ENCODE data around the gene SEMA5A. TPM values are rescaled to one million over a fixed set of nuclear protein-coding genes. Genes with fewer than 3 reads are reported as not detected.

SEMA5A gene
- polyA plus RNA-seq, 1 donor (not counting 4 experiments of a cell fraction or from before 2014, with no cell fraction given): 0.16 TPM

DNA sequence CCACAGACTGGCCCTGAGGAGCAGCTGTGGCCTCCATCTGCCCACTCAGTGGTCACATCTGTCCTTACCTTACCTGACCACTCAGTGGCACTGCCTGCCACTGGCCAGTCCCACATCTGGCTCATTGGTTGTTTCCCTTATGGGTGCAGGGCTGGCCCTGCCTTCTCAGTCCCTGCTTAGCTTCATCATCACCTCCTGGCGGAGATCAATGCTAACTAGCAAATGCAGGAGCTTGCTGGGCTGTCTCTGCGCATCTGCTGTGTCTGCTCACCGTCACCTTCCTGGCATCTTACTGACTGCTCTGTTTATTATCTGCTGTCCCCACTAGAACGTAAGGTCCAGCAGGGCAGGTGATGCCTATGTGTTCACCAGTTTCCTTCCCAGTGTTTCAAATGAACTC is 356.9 kb downstream of the SEMA5A start:
- Histone ChIP-seq H3K79me2 (ENCODE audit: control insufficient read depth, insufficient read depth, low read length) (no peaks in the 10 kb centered on the region), H3K27ac (ENCODE audit: control insufficient read depth, insufficient read depth, low read length) (no peak overlapping the region), H3K9ac (ENCODE audit: control insufficient read depth, extremely low read depth, insufficient read depth, low read length) (no peak overlapping the region), H3K27me3 (ENCODE audit: control insufficient read depth, extremely low read depth, insufficient read depth, low read length) (no peaks in the 10 kb centered on the region), H2AFZ (ENCODE audit: control insufficient read depth, low read length) (no peak overlapping the region), H3K9me3 (ENCODE audit: control insufficient read depth, low read depth, low read length) (no peaks in the 10 kb centered on the region), H3K4me3 (ENCODE audit: control insufficient read depth in 2 of 3, extremely low read depth in 1 of 3, insufficient read depth in 2 of 3, low read depth in 1 of 3, low read length in 3 of 3) (no peak overlapping the region), H3K4me1 (ENCODE audit: control insufficient read depth, extremely low read depth, insufficient read depth, low read length) (peaks cover 5% of the 10 kb centered on the region), H3K9me1 (ENCODE audit: control insufficient read depth, extremely low read depth, insufficient read depth, low read length) (no peaks in the 10 kb centered on the region), H4K20me1 (ENCODE audit: control insufficient read depth, extremely low read depth, insufficient read depth, low read length) (no peaks in the 10 kb centered on the region), H3K4me2 (ENCODE audit: control insufficient read depth, extremely low read depth, insufficient read depth, low read depth, low read length) (no peak overlapping the region), H3K36me3 (ENCODE audit: control insufficient read depth in 2 of 2, extremely low read depth in 1 of 2, insufficient read depth in 2 of 2, low read length in 2 of 2) (no peaks in the 10 kb centered on the region)
- DNase-seq (ENCODE audit: low read depth, low spot score): no peak
- dilution Hi-C loops (cut with MboI; ENCODE audit: extremely low pct_ligation_motif_present, low sequenced_read_pairs): no loop called here
- FAIRE-seq: no peak
- TF ChIP-seq EZH2 (IDR thresholded peaks at IDR 0.05; ENCODE audit: low read length): no peak
- TF ChIP-seq, protein P1, sequence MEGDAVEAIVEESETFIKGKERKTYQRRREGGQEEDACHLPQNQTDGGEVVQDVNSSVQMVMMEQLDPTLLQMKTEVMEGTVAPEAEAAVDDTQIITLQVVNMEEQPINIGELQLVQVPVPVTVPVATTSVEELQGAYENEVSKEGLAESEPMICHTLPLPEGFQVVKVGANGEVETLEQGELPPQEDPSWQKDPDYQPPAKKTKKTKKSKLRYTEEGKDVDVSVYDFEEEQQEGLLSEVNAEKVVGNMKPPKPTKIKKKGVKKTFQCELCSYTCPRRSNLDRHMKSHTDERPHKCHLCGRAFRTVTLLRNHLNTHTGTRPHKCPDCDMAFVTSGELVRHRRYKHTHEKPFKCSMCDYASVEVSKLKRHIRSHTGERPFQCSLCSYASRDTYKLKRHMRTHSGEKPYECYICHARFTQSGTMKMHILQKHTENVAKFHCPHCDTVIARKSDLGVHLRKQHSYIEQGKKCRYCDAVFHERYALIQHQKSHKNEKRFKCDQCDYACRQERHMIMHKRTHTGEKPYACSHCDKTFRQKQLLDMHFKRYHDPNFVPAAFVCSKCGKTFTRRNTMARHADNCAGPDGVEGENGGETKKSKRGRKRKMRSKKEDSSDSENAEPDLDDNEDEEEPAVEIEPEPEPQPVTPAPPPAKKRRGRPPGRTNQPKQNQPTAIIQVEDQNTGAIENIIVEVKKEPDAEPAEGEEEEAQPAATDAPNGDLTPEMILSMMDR (optimal IDR thresholded peaks at IDR 0.05 in 1 of 3, IDR thresholded peaks at IDR 0.05 in 1 of 3, conservative IDR thresholded peaks at IDR 0.05 in 1 of 3; ENCODE audit: extremely low read depth in 1 of 3, insufficient read depth in 2 of 3, low read length in 3 of 3): no peak

DNA sequence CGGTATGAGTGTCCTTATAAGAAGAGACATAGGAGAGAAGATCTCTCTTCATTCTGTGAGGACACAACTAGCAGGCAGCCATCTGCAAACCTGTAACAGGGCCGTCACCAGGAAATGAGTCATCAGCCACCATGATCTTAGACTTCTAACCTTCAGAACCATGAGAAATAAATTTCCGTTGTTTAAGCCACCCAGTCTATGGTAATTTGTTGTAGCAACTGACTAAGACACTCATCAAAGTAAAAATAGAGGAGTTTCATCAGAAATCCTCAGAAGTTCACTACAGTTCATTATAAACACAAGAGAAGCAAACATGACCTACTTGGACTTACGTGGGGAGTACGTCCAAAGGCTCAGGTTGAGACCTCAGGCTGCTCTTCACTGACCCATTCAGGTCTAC is 357.7 kb downstream of the SEMA5A start:
- dilution Hi-C loops (cut with MboI; ENCODE audit: extremely low pct_ligation_motif_present, low sequenced_read_pairs): no loop called here
- peak overlapping the region; percentile 17 for H3K4me2 ChIP-seq (ENCODE audit: control insufficient read depth, extremely low read depth, insufficient read depth, low read depth, low read length)

More for the DNA sequence above, 357.7 kb downstream of the SEMA5A start:
- Histone ChIP-seq H3K79me2 (ENCODE audit: control insufficient read depth, insufficient read depth, low read length) (no peaks in the 10 kb centered on the region), H2AFZ (ENCODE audit: control insufficient read depth, low read length) (peak overlapping the region; percentile 17), H3K36me3 (ENCODE audit: control insufficient read depth in 2 of 2, extremely low read depth in 1 of 2, insufficient read depth in 2 of 2, low read length in 2 of 2) (no peaks in the 10 kb centered on the region), H3K27me3 (ENCODE audit: control insufficient read depth, extremely low read depth, insufficient read depth, low read length) (no peaks in the 10 kb centered on the region), H4K20me1 (ENCODE audit: control insufficient read depth, extremely low read depth, insufficient read depth, low read length) (no peaks in the 10 kb centered on the region), H3K4me1 (ENCODE audit: control insufficient read depth, extremely low read depth, insufficient read depth, low read length) (peaks cover 5% of the 10 kb centered on the region), H3K9me3 (ENCODE audit: control insufficient read depth, low read depth, low read length) (no peaks in the 10 kb centered on the region), H3K4me3 (ENCODE audit: control insufficient read depth in 2 of 3, extremely low read depth in 1 of 3, insufficient read depth in 2 of 3, low read depth in 1 of 3, low read length in 3 of 3) (no peak overlapping the region), H3K27ac (ENCODE audit: control insufficient read depth, insufficient read depth, low read length) (no peak overlapping the region), H3K9me1 (ENCODE audit: control insufficient read depth, extremely low read depth, insufficient read depth, low read length) (no peaks in the 10 kb centered on the region), H3K9ac (ENCODE audit: control insufficient read depth, extremely low read depth, insufficient read depth, low read length) (no peak overlapping the region)
- DNase-seq (ENCODE audit: low read depth, low spot score) (no peak), FAIRE-seq (peak; percentile 13)
- TF ChIP-seq, protein P1 (optimal IDR thresholded peaks at IDR 0.05 in 1 of 3, IDR thresholded peaks at IDR 0.05 in 1 of 3, conservative IDR thresholded peaks at IDR 0.05 in 1 of 3; ENCODE audit: extremely low read depth in 1 of 3, insufficient read depth in 2 of 3, low read length in 3 of 3): no peak
- TF ChIP-seq EZH2 (IDR thresholded peaks at IDR 0.05; ENCODE audit: low read length): no peak

Data from keratinocyte (primary cell).